IMR-90 (cell line): ENCODE measurements around the gene MAG. TPM values are rescaled to one million over a fixed set of nuclear protein-coding genes. Genes with fewer than 3 reads are reported as not detected.

Experiments
- ATAC-seq: fragments of 200-7000 bp; cut with Tn5 transposase; 2 replicates; pipeline ENCODE4 v1.9.1; 2020; ENCODE audit warnings: low read depth, mild to moderate bottlenecking, moderate library complexity
- BruUV-seq: library from RNA; stranded (reverse); fragments of 400-500 nt; replicated peaks from 2 replicates; lab custom pipeline; 2021; lab: Mats Ljungman, UMichigan
- CTCF ChIA-PET: fragments of 300-600 bp; formaldehyde crosslinking; extraction: SDS; loops from one replicate; lab custom pipeline; 2021; ENCODE audit warnings: antibody characterized with exemption; lab: Yijun Ruan, JAX
- POLR2A ChIA-PET: fragments of 300-600 bp; sonication (Branson Sonifier 250); formaldehyde crosslinking; loops from one replicate; lab custom pipeline; 2022; ENCODE audit warnings: antibody characterized with exemption; ENCODE audit not compliant: unreplicated experiment; lab: Charles Lee
- DNase-seq: peaks from one replicate; pipeline ENCODE4 v3.0.0; 2013
- H2AFZ ChIP-seq: replicated peaks from 2 replicates; pipeline ENCODE3; 2013; ENCODE audit warnings: low read length, mild to moderate bottlenecking; ENCODE audit not compliant: poor library complexity
- H2AK5ac ChIP-seq: 2 replicates; pipeline ENCODE4 v1.6.1; 2013; ENCODE audit warnings: low read depth, low read length, inconsistent platforms
- H2AK9ac ChIP-seq: replicated peaks from 2 replicates; pipeline ENCODE3; 2013; ENCODE audit warnings: mild to moderate bottlenecking, low read depth, low read length, moderate library complexity; ENCODE audit not compliant: poor library complexity
- H2BK120ac ChIP-seq: 2 replicates; pipeline ENCODE4 v1.6.1; 2013; ENCODE audit warnings: low read depth, low read length, inconsistent platforms
- H2BK15ac ChIP-seq: 3 replicates; pipeline ENCODE4 v1.6.1; 2013; ENCODE audit warnings: low read depth, low read length, inconsistent platforms
- H2BK20ac ChIP-seq: 2 replicates; pipeline ENCODE4 v1.6.1; 2013; ENCODE audit warnings: low read depth, mild to moderate bottlenecking, inconsistent platforms, low read length, moderate library complexity
- H2BK5ac ChIP-seq: 2 replicates; pipeline ENCODE4 v1.6.1; 2013; ENCODE audit warnings: mild to moderate bottlenecking, low read depth, low read length, inconsistent platforms; ENCODE audit not compliant: poor library complexity, severe bottlenecking
- H3K14ac ChIP-seq: replicated peaks from 2 replicates; pipeline ENCODE4 v1.6.1; 2013; ENCODE audit warnings: low read depth, low read length, inconsistent platforms
- H3K18ac ChIP-seq: 2 replicates; pipeline ENCODE4 v1.6.1; 2013; ENCODE audit warnings: low read depth, low read length, control low read depth
- H3K23ac ChIP-seq: 2 replicates; pipeline ENCODE4 v1.6.1; 2013; ENCODE audit warnings: low read depth, low read length, inconsistent platforms
- H3K27ac ChIP-seq: 2 replicates; pipeline ENCODE4 v1.5.1; 2013; ENCODE audit warnings: mild to moderate bottlenecking, control low read depth, low read length; ENCODE audit not compliant: insufficient read depth
- H3K27me3 ChIP-seq: 2 replicates; pipeline ENCODE4 v1.6.1; 2013; ENCODE audit warnings: low read length; ENCODE audit not compliant: control insufficient read depth, insufficient read depth
- H3K36me3 ChIP-seq: 2 replicates; pipeline ENCODE4 v1.6.1; 2013; ENCODE audit warnings: low read length, mixed read lengths; ENCODE audit not compliant: control insufficient read depth, insufficient read depth
- H3K4ac ChIP-seq: 2 replicates; pipeline ENCODE4 v1.6.1; 2013; ENCODE audit warnings: low read depth, low read length, inconsistent platforms
- H3K4me1 ChIP-seq: 2 replicates; pipeline ENCODE4 v1.6.1; 2013; ENCODE audit warnings: low read length, mixed read lengths; ENCODE audit not compliant: control insufficient read depth, insufficient read depth
- H3K4me2 ChIP-seq: 2 replicates; pipeline ENCODE4 v1.6.1; 2013; ENCODE audit warnings: low read depth, mild to moderate bottlenecking, control low read depth, low read length, moderate library complexity
- H3K4me3 ChIP-seq: 2 replicates; pipeline ENCODE4 v1.5.1; 2013; ENCODE audit warnings: low read depth, mild to moderate bottlenecking, control low read depth, low read length, moderate library complexity; ENCODE audit not compliant: insufficient read depth
- H3K56ac ChIP-seq: 2 replicates; pipeline ENCODE4 v1.6.1; 2013; ENCODE audit warnings: low read length, inconsistent platforms; ENCODE audit not compliant: insufficient read depth; ENCODE audit errors: extremely low read depth
- H3K79me1 ChIP-seq, 2 experiments: 2 replicates each; pipeline ENCODE4 v1.6.1; 2013; ENCODE audit warnings: low read length in 2 of 2, inconsistent platforms in 1 of 2, low read depth in 1 of 2
- H3K9ac ChIP-seq: 2 replicates; pipeline ENCODE4 v1.6.1; 2013; ENCODE audit warnings: low read depth, low read length, control low read depth
- H3K9me1 ChIP-seq: 2 replicates; pipeline ENCODE4 v1.6.1; 2013; ENCODE audit warnings: low read length, inconsistent platforms; ENCODE audit not compliant: insufficient read depth
- H3K9me3 ChIP-seq: 2 replicates; pipeline ENCODE4 v1.6.1; 2013; ENCODE audit warnings: low read length; ENCODE audit not compliant: control insufficient read depth, insufficient read depth
- H4K20me1 ChIP-seq: 2 replicates; pipeline ENCODE4 v1.6.1; 2013; ENCODE audit warnings: low read length, inconsistent platforms; ENCODE audit not compliant: insufficient read depth
- H4K5ac ChIP-seq: 2 replicates; pipeline ENCODE4 v1.6.1; 2013; ENCODE audit warnings: mild to moderate bottlenecking, low read depth, low read length, control low read depth
- H4K8ac ChIP-seq, 2 experiments: 2 replicates each; pipeline ENCODE4 v1.6.1; 2013; ENCODE audit warnings: low read depth in 2 of 2, low read length in 2 of 2, control low read depth in 1 of 2, inconsistent platforms in 1 of 2
- H4K91ac ChIP-seq: 2 replicates; pipeline ENCODE4 v1.6.1; 2013; ENCODE audit warnings: low read depth, low read length, inconsistent platforms; ENCODE audit not compliant: insufficient read depth
- BHLHE40 ChIP-seq: fragments of 150-350 bp; IDR thresholded peaks from 2 replicates; pipeline ENCODE4 v1.6.1; 2016; ENCODE audit warnings: mild to moderate bottlenecking, low read depth, low read length
- CEBPB ChIP-seq: IDR thresholded peaks from 2 replicates; pipeline ENCODE4 v1.6.1; 2012; ENCODE audit warnings: low read depth, low read length, improper control_type of control experiment
- CHD1 ChIP-seq: IDR thresholded peaks from 2 replicates; pipeline ENCODE4 v1.6.1; 2012; ENCODE audit warnings: low read depth, low read length, improper control_type of control experiment
- FOS ChIP-seq: fragments of 150-350 bp; IDR thresholded peaks from 2 replicates; pipeline ENCODE4 v1.6.1; 2016; ENCODE audit warnings: low read depth, low read length
- MAFK ChIP-seq: IDR thresholded peaks from 2 replicates; pipeline ENCODE4 v1.6.1; 2012; ENCODE audit warnings: low read depth, low read length, improper control_type of control experiment
- MXI1 ChIP-seq: IDR thresholded peaks from 2 replicates; pipeline ENCODE4 v1.6.1; 2012; ENCODE audit warnings: low read depth, mild to moderate bottlenecking, low read length, moderate library complexity, borderline replicate concordance
- NFE2L2 ChIP-seq: fragments of 150-350 bp; IDR thresholded peaks from 2 replicates; pipeline ENCODE4 v1.6.1; 2016; ENCODE audit warnings: low read depth, mild to moderate bottlenecking, low read length
- POLR2A ChIP-seq: IDR thresholded peaks from 2 replicates; pipeline ENCODE4 v1.6.1; 2012; ENCODE audit warnings: mild to moderate bottlenecking, low read depth, low read length
- RAD21 ChIP-seq: IDR thresholded peaks from 2 replicates; pipeline ENCODE4 v1.6.1; 2012; ENCODE audit warnings: low read length, improper control_type of control experiment
- RCOR1 ChIP-seq: IDR thresholded peaks from 2 replicates; pipeline ENCODE4 v1.6.1; 2012; ENCODE audit warnings: mild to moderate bottlenecking, low read length, improper control_type of control experiment; ENCODE audit not compliant: insufficient replicate concordance
- RFX5 ChIP-seq: IDR thresholded peaks from 2 replicates; pipeline ENCODE4 v1.8.0; 2012; ENCODE audit warnings: low read depth, mild to moderate bottlenecking, low read length, moderate library complexity
- WGBS, 2 experiments: methylation state at CpG; one replicate each; pipeline versions ENCODE4 v1.1.5 to v1.1.7; 2013; ENCODE audit warnings: missing lambda C conversion rate in 2 of 2; ENCODE audit not compliant: insufficient read length in 1 of 2; ENCODE audit errors: extremely low coverage in 2 of 2; 5-methylcytosine and 5-hydroxymethylcytosine counted together
- dilution Hi-C: fragments of 300-500 bp; cut with HindIII; formaldehyde crosslinking; loops from one replicate; pipeline ENCODE4 v1.14.3; 2018; ENCODE audit warnings: low sequenced_read_pairs; ENCODE audit not compliant: unreplicated experiment
- in situ Hi-C: fragments of 300-500 bp; cut with MboI; formaldehyde crosslinking; loops from 3 replicates; pipeline ENCODE4 v1.14.3; 2019; ENCODE audit warnings: low sequenced_read_pairs, inconsistent platforms, mixed read lengths
- intact Hi-C: fragments of 100-400 bp; cut with micrococcal nuclease; formaldehyde crosslinking; loops from 2 replicates; pipeline ENCODE4 v1.10.0; 2022
- polyA plus RNA-seq, 3 experiments: library from polyadenylated mRNA; depleted of rRNA; stranded (reverse); fragments of >200 nt; gene quantifications; 2 replicates each; pipeline ENCODE4 v1.2.3, GENCODE V29; 2012; ENCODE audit warnings: low replicate concordance in 1 of 3
- total RNA-seq: library from RNA; depleted of rRNA; stranded (reverse); fragments of >200 nt; gene quantifications from 2 replicates; pipeline ENCODE4 v1.2.3, GENCODE V29; 2012
- TF ChIP-seq, protein P1 (sequence below): fragments of 150-350 bp; IDR thresholded peaks from 2 replicates; pipeline ENCODE4 v1.6.1; 2016; ENCODE audit warnings: low read depth, mild to moderate bottlenecking, low read length, moderate library complexity, borderline replicate concordance
- TF ChIP-seq, protein P2 (sequence below): fragments of 150-350 bp; IDR thresholded peaks from 2 replicates; pipeline ENCODE4 v1.6.1; 2017; ENCODE audit warnings: mild to moderate bottlenecking, antibody characterized with exemption, low read length, low read depth
- TF ChIP-seq, protein P3 (sequence below): conservative IDR thresholded peaks from 2 replicates; pipeline ENCODE4 v1.5.1; 2012; ENCODE audit warnings: mild to moderate bottlenecking, low read depth, low read length, improper control_type of control experiment

The MAG gene
- total and polyA plus RNA-seq, 2 of the 4 experiments (the other 2 are of a cell fraction): not detected

DNA sequence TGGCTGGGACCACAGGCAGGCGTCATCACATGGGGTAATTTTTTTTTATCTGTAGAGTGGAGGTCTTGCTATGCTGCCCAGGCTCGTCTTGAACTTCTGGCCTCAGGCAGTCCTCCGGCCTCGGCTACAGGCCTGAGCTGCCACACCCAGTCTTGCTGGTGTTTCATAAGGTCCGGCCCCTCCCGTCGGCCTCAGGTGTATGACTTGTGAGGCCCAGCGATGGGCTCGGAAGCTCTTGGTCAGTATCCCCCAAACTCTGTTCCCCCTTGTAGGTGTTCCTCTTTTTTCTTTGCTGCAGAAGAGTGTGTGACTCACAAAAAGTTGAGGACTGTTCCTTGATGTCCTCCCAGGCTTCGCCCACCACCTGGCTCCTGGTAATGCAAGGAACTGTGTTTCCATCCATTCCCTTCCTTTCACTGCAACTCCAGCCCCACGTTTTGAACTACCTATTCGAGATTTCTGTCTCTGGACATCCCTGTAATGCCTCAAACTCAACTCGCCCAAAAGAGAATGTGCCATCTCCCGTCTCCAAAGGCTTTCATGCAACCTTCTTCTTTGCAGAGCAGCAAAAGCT lies 18.2 kb upstream of the MAG start:
- Histone ChIP-seq H3K18ac (no peak overlapping the region), H4K8ac (no peak overlapping the region), H3K23ac (no peak overlapping the region), H2BK15ac (no peak overlapping the region), H3K9me3 (no peaks in the 10 kb centered on the region), H3K27me3 (no peaks in the 10 kb centered on the region), H4K5ac (no peak overlapping the region), H2AFZ (no peak overlapping the region), H2AK5ac (no peak overlapping the region), H4K91ac (no peak overlapping the region), H2BK20ac (no peak overlapping the region), H3K14ac (no peak overlapping the region), H2BK5ac (no peak overlapping the region), H3K79me1 (peaks cover 9 to 28% of the 10 kb centered on the region in 2 experiments), H3K4me1 (no peaks in the 10 kb centered on the region), H2AK9ac (no peak overlapping the region), H3K56ac (no peak overlapping the region), H3K36me3 (peaks cover 51% of the 10 kb centered on the region), H3K4ac (no peak overlapping the region), H3K4me3 (no peak overlapping the region), H3K27ac (no peak overlapping the region), H4K20me1 (no peaks in the 10 kb centered on the region), H3K9me1 (no peaks in the 10 kb centered on the region), H3K4me2 (no peak overlapping the region), H2BK120ac (no peak overlapping the region), H3K9ac (no peak overlapping the region)
- BruUV-seq: no TSS peak
- ATAC-seq (no peak), DNase-seq (no peak)
- TF ChIP-seq CEBPB (no peak), RAD21 (no peak), POLR2A (no peak), MXI1 (no peak), BHLHE40 (no peak), MAFK (no peak), RCOR1 (no peak), FOS (no peak), RFX5 (no peak), CHD1 (no peak), NFE2L2 (no peak)
- TF ChIP-seq, protein P1, sequence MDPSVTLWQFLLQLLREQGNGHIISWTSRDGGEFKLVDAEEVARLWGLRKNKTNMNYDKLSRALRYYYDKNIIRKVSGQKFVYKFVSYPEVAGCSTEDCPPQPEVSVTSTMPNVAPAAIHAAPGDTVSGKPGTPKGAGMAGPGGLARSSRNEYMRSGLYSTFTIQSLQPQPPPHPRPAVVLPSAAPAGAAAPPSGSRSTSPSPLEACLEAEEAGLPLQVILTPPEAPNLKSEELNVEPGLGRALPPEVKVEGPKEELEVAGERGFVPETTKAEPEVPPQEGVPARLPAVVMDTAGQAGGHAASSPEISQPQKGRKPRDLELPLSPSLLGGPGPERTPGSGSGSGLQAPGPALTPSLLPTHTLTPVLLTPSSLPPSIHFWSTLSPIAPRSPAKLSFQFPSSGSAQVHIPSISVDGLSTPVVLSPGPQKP: no peak
- TF ChIP-seq, protein P2, sequence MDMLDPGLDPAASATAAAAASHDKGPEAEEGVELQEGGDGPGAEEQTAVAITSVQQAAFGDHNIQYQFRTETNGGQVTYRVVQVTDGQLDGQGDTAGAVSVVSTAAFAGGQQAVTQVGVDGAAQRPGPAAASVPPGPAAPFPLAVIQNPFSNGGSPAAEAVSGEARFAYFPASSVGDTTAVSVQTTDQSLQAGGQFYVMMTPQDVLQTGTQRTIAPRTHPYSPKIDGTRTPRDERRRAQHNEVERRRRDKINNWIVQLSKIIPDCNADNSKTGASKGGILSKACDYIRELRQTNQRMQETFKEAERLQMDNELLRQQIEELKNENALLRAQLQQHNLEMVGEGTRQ: no peak
- TF ChIP-seq, protein P3, sequence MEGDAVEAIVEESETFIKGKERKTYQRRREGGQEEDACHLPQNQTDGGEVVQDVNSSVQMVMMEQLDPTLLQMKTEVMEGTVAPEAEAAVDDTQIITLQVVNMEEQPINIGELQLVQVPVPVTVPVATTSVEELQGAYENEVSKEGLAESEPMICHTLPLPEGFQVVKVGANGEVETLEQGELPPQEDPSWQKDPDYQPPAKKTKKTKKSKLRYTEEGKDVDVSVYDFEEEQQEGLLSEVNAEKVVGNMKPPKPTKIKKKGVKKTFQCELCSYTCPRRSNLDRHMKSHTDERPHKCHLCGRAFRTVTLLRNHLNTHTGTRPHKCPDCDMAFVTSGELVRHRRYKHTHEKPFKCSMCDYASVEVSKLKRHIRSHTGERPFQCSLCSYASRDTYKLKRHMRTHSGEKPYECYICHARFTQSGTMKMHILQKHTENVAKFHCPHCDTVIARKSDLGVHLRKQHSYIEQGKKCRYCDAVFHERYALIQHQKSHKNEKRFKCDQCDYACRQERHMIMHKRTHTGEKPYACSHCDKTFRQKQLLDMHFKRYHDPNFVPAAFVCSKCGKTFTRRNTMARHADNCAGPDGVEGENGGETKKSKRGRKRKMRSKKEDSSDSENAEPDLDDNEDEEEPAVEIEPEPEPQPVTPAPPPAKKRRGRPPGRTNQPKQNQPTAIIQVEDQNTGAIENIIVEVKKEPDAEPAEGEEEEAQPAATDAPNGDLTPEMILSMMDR: no peak
- dilution Hi-C loops: no loop called here
- 84% methylated on average over 10 of the region's 14 CpGs; no CpG with 5 or more reads in 1 of the 2 experiments for WGBS, 2 experiments
- intact Hi-C loops: no loop called here
- ChIA-PET CTCF (no interaction called here), POLR2A (no interaction called here)
- in situ Hi-C loops: no loop called here
